ENCODE measurements around the gene IGFBPL1.
"Not testable (repeated sequence)": the region's sequence is repeated elsewhere in the genome, so short reads cannot be mapped to it uniquely, and the experiment has no call there.

The IGFBPL1 gene

DNA sequence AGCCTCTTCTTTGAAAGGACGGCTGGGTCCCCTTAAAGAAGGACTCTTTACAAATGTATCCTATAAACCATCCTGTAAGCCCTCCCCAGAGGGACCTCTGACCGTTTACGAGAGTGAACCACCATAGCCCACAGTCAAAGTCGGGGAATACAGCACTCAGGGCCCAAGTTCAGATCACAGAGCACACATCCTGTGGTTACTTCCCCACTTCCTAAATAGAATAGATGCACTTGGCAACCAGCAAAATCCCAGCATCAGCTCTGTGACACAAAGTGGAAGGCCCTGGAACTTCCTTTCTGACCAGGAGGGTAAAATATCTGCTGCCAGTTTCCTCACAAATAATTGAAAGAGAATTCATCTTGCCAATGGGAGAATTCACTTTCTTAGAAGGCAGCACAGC, 6.9 kb upstream of the IGFBPL1 start:
- no peak for DNase-seq (ENCODE audit: low spot score)

DNA sequence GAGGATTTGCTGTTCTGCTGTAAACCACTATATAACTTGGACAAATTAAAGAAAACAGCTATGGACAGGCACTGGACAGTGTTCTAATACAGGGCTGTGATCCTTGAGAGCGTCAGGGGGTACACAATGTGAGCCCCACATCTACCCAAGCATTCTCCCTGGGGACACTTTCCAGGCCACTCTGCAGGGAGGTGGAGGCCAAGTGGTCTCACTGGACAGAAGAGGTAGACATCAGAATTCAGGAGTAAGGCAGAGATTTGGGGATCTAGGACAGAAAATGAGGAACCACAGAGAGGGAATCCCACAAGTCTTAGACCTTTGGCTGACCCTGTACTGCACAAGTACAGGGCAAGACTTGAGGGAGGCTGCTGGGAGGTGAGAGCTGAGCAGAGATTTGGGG, 3.8 kb upstream of the IGFBPL1 start:
- no peak for DNase-seq (ENCODE audit: low spot score)

DNA sequence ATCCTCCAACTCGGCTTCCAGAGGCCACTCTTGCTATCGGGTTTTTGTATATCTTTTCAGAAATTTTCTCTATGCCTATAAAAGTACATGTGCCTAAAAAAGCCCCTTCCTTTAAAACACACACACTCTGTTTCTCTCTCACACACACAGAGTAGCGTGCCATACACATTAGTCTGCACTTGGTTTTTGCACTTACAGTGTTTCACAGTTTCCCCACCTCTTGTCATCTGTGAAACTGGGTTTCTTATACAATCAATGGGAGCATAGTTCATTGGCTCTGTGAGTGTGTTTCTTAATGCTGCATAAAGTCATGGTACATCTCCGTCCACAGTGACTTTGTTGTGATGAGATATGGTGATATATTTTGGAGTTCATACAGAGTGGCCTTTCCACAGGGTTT, 664 bp upstream of the IGFBPL1 start:
- DNase-seq (ENCODE audit: low spot score): no peak

DNA sequence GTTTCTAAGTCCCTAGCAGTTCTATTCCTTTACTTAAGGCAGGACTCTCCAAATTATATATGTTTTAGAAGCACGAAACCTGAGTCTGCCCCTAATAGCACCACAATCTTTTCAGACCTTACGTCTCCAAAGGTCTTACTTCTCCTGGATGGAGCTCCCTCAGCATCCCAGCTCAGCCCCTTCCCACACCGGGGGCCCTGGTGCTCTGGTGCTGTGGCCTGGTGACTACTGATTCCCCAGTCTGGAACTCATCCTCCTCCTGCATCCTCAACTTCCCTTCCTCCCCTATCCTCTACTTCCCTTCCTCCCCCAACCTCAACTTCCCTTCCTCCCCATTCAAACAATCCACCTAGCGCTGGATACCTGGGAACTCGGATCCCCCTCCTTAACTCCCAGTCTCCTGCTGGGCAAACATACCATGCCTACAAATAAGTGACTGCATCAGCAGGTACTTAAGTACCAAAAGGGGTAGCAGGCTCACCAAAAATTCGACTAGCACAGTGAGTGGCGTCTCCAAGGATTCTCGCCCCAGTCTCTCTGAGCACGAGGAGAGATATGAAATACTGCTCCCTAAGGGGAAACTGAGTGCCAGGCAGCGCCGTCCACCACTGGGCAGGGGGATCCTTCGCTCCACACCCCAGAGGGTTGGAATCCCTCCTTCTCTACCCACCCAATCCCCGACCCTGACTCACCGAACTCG, 831 bp downstream of the IGFBPL1 start:
- no peak for DNase-seq (ENCODE audit: low spot score)

DNA sequence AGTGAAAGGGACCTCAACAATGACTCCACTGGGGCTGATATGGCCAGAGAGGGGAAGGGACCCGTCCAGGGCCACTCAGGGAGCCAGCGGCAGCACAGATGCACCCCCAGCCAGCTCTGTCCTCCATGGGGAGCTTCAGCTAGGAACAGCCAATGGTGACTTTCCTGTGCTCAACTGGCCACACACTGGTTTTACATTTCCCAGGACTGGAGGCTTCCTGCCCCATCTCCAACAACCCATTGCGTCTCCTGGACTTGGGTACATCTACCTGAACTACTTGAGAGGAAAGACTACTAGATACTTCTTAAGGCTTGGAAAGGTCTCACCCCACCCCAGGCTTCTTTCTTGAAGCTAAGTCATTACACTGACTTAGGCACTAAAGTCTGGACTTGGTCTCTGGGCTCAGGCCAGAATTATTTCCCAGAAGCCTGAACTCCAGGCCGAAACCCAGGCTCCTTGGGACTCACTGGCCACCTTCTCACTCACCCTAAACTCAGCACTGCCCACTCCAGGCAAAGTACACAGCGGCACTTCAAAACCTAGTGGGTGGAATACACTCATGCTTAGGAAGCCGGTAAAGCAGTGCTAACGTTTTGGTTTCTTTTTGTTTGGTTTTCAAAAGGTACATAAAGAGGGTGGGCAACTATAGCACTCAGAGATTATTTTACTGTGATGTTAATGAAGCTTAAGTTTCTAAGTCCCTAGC, 1.5 kb downstream of the IGFBPL1 start:
- DNase-seq (ENCODE audit: low spot score): no peak

DNA sequence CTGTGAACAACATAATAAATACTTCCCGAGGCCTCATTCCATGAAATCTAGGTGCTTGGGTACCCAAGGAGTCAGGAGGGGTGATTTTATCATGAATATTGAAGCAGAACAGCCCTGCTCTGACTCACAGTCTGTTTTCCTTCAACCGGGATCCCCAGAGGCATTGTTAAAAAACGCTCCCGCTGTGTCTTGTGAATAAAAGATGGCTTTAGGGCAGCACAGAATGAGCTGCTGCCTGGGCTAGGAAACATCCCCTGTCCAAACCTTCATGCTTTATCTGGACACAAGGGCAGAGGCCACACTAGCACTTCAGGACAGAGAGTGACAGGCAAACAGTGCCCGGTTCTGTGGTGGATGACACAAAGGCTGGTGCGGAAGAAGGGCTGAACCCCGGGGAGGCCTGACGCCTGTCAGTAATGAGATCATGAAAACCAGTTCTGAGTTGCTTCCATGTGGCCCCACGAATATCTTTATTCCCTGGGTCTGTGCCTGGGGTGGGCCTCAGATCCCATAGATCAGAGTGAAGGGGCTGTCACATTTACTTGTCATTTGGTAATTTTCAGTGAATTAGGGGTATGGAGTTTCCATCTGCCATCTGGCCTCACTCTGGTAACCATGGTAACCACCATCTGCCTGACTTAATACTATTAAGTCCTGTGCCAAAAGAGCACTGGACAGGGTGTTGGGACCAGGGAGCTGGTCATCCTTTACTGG, 2.6 kb downstream of the IGFBPL1 start:
- peak; percentile 29 for DNase-seq (ENCODE audit: low spot score)

DNA sequence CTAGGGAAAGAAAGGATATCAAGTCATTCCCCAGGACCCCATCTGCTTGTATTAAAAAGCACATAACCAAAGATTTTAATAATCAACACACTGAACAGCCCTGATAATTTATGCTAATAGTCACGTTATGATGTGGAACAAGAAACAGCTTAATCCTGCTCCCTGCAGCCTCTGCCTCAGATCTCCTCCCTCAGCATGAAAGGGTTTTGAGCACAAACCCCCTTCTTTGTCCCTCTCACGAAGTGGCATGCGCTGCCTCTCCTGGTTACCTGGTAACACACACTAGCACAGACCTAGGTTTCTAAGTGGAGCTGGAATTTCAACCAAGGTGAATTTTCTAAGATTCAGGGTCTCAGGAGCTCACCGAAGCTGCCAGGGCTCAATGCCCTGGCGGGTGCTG, 5.1 kb downstream of the IGFBPL1 start:
- no peak for DNase-seq (ENCODE audit: low spot score)

DNA sequence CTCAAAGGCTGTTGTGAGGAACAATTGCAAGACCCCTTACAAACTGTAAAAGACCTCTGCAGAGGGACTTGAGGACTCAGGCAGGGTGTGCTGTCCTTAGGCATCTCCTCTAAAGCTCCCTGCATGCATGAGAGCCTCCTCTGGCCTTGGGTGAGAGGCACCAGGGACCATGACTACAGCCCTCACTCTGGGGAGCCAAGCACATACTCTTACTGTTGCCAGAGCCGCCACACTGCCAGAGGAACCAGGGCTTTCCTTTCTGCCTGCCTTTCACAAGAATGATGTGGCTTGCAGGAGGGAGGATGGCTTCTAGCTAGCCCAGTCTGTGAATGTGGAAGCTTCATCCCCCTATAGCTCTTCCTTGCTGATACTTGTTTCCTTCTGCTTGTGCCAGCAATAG, 5.9 kb downstream of the IGFBPL1 start:
- DNase-seq (ENCODE audit: low spot score): no peak

DNA sequence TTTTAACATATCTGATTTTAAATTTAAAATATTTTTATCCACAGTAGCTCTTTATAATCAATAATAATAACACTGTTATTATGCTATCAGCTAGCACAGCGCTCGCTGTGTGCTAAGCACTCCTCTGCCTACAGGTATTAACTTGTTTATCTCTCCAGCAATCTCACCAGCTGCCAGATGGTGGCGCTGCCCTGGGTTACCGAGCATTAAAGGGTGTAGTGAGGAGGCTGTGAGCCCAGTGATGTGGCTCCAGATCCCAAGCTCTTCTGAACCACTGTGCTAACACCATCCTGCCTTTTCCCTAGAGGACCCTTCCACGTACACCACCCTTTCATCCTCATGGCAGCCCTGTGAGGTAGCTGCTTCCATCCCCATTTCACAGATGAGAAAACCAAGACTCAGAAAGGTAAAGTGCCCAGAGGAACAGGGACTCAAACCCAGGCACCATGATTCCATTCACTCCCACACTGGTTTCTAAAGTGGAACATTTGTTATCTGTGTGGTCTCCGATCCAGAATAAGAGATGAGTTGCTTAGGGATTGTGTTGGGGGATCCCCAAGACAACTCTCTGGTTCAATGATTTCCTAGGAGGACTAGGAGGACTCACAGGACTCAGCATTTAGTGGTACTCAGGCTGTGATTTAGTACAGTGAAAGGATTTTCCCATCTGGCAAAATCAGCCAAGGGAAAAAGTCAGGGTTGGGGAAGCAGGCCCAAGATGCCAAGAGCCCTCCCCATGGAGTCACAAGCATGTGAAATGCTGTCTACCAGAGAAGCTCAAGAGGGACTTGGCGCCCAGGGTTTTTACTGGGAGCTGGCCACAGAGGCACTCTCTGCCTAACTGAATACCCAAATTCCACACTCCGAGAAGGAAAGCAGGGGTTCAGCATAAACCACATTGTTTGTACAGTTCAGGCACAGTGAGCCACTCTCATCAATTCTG, 7.0 kb downstream of the IGFBPL1 start:
- DNase-seq (ENCODE audit: low spot score): no peak

DNA sequence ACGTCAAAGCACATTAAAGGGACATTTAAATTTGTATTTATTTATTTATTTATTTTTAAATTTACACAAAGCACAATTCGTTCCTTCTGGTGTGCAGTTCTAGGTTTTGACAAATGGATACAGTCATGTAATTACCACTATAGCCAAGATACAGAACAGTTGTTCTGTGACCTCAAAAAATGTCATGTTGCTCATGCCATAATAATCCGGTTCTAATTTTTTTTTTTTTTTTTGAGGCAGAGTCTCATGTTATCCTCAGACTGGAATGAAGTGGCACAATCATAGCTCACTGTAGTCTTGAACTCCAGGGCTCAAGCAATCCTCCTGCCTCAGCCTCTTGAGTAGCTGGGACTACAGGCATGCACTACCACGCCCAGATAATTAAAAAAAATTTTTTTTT, 7.8 kb downstream of the IGFBPL1 start:
- DNase-seq (ENCODE audit: low spot score): no peak

DNA sequence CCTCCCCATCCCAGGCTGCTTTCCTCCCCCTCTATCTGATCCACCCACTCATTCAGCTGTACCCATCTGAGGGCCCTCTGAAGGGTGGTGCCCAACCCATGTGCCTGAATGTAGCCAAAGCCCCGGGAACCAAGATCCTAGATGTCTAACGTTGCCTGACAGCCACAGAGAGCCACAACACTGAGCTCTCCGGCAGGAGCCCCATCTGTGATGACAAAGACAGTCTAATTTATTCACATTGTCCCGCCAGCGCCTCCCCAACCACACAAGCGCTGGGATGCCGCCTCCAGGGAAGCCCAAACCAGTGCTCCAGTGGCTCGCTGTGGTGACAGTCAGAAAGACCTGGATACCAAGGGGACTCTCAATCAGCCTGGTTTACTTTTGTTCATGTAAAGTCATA, 8.4 kb downstream of the IGFBPL1 start:
- DNase-seq (ENCODE audit: low spot score): no peak

DNA sequence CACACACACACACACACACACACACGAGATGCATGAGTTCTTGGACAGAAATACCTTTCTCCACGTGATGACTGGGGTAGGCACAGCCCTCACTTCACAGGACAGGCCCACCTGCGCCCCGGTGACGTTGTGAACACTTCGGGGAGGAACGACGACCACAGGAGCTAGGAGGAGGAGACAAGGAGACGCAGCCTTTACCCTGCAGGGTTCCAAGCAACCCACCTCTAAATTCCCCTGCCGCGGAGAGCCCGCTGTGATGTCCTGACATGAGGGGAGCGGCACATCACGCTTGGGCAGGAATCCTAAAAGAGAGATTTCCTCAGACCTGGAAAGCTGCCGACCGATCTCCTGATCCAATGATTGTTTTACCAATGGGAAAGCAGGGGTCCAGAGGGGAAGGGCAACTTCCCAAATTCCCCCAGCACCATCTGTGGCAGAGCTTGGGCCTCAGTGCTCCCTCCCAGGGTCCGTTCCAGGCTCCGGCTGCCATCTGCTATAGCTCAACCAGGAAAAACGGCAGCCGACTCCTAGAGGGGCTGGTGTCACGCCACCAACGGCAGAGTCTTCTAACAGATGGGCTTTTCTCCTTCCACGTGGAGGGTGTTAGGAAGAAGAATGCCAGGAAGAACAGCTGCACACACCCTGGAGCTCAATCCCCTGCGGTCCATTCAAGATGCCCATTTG, 10.1 kb downstream of the IGFBPL1 start:
- no peak for DNase-seq (ENCODE audit: low spot score)

DNA sequence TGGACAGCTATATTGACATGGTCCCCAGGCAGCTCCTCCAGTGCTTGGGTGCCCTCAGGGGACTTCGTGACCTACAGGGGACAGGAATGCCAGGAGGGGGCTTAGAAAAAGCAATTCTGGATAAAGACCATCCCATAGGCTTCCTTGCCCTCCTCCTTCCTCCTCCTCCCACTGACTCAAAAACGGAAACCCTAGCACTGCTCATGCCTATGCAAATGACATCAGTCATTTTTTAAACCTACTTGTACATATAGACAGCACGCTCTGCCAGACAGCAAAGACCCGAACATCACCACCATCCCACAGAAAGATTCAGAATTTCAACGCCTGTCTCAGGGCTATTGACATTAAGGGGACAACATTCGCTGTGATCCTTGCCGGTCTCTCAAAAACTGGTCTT, 11.0 kb downstream of the IGFBPL1 start:
- DNase-seq (ENCODE audit: low spot score): no peak

DNA sequence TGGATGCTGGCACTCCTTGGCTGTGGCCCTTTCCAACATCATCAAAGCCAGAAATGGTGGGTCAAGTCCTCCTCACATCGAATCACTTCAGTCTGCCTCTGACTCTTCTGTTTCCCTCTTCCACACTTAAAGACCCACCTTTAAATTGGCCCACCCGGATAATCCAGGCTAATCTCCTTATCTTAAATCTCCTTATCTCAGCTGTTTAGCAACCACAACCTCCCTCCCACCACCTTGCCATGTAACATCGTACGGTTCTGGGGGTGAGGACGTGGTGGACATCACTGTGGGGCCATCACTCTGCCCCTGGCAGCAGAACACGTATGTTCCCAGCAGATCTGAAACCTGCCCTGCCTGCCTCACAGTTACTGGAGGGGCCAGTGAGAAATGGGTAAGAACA, 11.5 kb downstream of the IGFBPL1 start:
- no peak for DNase-seq (ENCODE audit: low spot score)

DNA sequence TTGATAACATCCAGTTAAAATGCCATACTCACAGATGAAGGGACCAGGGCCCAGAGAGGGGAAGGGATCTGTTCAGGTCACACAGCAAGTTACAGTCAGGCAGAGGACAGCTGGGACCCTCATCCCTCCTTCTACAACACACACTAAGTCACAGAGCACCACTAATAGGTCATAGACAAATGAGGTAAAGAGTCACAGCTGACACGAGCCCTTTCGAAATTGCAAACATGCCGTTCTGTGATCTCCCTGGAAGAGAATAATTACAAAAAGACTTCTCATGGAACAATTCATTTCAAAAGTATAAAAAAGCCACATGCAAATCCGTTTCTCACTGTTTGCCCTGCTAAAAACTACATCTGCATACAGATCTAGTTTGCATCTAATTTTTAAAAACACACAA, 15.5 kb downstream of the IGFBPL1 start:
- no peak for DNase-seq (ENCODE audit: low spot score)

DNA sequence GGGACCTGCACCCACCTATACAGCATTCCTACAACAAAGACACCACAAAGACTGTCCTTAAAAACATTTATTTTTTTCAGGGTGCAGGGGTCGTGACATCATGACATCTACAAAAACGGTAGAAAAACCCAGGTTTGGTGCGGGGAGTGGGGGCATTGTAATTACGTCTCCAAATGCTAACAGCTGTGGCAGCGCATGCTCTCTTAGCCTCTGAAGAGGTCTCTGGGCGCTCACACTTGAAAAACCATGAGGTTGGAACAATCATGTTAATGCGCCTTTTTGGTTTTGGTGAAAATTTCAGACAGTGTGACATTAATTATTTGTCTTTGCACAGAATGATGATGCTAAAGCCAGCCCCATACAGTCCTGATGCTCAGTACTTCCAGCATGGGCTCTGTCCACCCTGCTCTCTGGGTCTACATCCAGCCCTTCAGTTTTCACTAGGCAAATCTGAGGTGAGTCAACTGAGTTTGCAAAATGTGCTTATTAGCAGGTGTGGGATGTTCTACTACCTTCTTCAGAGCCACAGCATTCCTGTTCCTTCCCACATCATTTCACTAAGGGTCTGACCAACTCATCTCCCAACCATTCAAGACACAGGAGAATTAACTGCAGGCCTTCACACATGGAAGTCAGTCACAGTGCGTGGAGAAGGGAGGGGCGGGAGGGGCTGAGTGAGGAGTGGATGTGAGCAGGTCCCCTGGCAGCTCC, 17.6 kb downstream of the IGFBPL1 start:
- no peak for DNase-seq (ENCODE audit: low spot score)

DNA sequence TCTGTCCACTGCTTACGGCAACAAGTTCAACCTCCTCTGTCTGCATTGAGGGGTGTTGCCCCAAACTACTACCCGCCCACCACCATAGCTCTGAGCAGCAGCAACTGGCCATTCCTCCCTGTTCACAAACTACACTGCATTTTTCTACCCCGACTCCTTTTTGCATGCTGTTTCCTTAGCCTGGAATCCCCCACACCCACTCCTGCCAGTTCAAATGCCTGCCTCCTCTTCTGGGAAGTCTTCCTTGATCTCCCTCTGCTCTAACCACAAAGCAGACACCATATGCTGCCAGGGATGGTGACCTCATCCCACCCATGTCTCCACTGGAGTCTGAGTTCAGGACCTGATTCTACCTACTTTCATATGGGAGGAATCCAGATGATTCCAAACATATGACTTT, 18.5 kb downstream of the IGFBPL1 start:
- no peak for DNase-seq (ENCODE audit: low spot score)

DNA sequence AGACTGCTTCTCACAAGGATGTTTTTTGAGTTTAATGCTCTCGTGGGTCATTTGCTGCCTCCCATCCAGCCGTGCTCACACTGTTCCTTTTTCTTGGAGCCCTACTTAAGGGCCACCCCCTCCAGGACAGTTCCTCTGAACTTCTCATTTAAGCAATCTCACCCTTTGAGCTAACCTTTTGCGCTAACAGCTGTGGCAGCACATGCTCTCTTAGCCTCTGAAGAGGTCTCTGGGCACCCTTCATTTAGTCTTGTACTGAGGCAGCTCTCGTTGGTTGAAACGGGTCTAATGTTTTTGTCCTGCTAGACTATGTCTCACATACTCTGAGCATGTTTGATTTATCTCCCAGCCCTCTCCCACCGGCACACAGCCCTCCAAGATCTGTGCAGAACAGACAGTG, 19.9 kb downstream of the IGFBPL1 start:
- DNase-seq (ENCODE audit: low spot score): no peak

DNA sequence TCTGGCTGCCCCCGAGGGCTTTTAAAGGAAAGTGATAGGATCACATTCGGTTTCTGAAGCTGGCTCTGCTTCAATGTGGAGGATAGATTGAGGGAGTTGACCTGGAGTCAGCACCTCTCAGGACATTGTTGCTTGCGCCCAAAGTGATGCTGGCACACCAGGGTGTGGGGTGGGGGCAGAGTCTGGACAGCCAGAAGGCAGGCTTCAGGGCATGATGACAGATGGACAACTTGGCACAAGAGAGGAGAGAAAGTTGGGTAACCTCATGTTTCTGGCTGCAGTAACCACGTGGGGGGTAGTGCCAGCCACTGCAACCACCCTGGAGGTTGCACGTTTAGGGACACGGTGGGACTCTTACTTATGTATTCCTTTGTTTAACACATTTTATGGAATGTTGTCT, 22.3 kb downstream of the IGFBPL1 start:
- no peak for DNase-seq (ENCODE audit: low spot score)

DNA sequence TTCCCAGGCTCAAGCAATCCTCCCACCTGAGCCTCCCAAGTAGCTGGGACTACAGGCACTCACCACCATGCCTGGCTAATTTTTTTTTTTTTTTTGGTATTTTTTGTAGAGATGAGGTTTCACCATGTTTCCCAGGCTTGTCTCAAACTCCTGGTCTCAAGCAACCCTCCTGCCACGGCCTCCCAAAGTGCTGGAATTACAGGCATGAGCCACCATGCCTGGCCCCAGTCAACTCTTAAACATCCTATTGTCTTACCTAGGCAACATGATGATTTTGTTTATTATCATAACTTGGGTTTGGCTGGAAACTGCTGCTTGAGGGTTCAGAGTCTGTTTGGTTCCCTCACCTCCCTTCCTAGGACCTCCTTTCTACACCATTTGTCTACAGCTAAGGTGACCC, 25.1 kb downstream of the IGFBPL1 start:
- not testable (repeated sequence) for DNase-seq (ENCODE audit: low spot score)

DNA sequence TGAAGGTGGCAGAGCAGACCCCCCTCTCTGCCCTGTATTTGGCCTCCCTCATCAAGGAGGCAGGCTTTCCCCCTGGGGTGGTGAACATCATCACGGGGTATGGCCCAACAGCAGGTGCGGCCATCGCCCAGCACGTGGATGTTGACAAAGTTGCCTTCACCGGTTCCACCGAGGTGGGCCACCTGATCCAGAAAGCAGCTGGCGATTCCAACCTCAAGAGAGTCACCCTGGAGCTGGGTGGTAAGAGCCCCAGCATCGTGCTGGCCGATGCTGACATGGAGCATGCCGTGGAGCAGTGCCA, 27.9 kb downstream of the IGFBPL1 start:
- DNase-seq (ENCODE audit: low spot score): no peak

Measured in putamen (tissue), 1 donor.